Natural killer cell (primary cell): ENCODE measurements around the gene WDR86. TPM values are rescaled to one million over a fixed set of nuclear protein-coding genes. Genes with fewer than 3 reads are reported as not detected.

Experiments
- ATAC-seq, 3 donors: fragments of 150-1000 bp in 2 of 3; fragments of 200-7000 bp in 1 of 3; cut with Tn5 transposase; 1 replicate in 1 of 3; 2 replicates in 2 of 3; pipeline ENCODE4 v1.10.0; 2021; ENCODE audit warnings: mild to moderate bottlenecking in 2 of 3, moderate library complexity in 2 of 3
- DNase-seq, 2 donors: peaks; one replicate each; pipeline versions ENCODE4 v3.0.0 to v3.0.0-alpha.2; 2013 to 2021; ENCODE audit warnings: mixed read lengths in 1 of 2
- H3K27ac ChIP-seq: one replicate; pipeline ENCODE4 v1.5.1; 2013; ENCODE audit warnings: mild to moderate bottlenecking, low read length
- H3K27me3 ChIP-seq: one replicate; pipeline ENCODE4 v1.6.1; 2013; ENCODE audit warnings: low read length; ENCODE audit not compliant: control insufficient read depth, insufficient read depth
- H3K36me3 ChIP-seq: one replicate; pipeline ENCODE4 v1.6.1; 2013; ENCODE audit warnings: low read length; ENCODE audit not compliant: control insufficient read depth, insufficient read depth
- H3K4me1 ChIP-seq: one replicate; pipeline ENCODE4 v1.6.1; 2013; ENCODE audit warnings: low read length; ENCODE audit not compliant: control insufficient read depth, insufficient read depth
- H3K4me3 ChIP-seq: one replicate; pipeline ENCODE4 v1.5.1; 2013; ENCODE audit warnings: low read length
- H3K9me3 ChIP-seq: one replicate; pipeline ENCODE4 v1.6.1; 2013; ENCODE audit warnings: low read length; ENCODE audit not compliant: control insufficient read depth, insufficient read depth
- H3K27ac Mint-ChIP-seq, 2 donors: one replicate each; pipeline ENCODE4 v1.8.0; 2022; ENCODE audit warnings: mild to moderate bottlenecking in 2 of 2, mixed read lengths in 2 of 2, moderate library complexity in 1 of 2
- H3K27me3 Mint-ChIP-seq, 2 donors: one replicate each; pipeline ENCODE4 v1.8.0; 2022; ENCODE audit warnings: low read depth in 2 of 2, mixed read lengths in 2 of 2
- H3K36me3 Mint-ChIP-seq: one replicate; pipeline ENCODE4 v1.8.0; 2022; ENCODE audit warnings: mixed read lengths
- H3K4me1 Mint-ChIP-seq, 2 donors: one replicate each; pipeline ENCODE4 v1.8.0; 2022; ENCODE audit warnings: mixed read lengths in 2 of 2
- H3K4me3 Mint-ChIP-seq: one replicate; pipeline ENCODE4 v1.8.0; 2022; ENCODE audit warnings: mild to moderate bottlenecking, moderate library complexity, mixed read lengths
- H3K9me3 Mint-ChIP-seq, 2 donors: one replicate each; pipeline ENCODE4 v1.8.0; 2022; ENCODE audit warnings: mixed read lengths in 2 of 2
- WGBS: methylation state at CpG from one replicate; pipeline ENCODE4 v1.1.7; 2013; ENCODE audit warnings: missing lambda C conversion rate; ENCODE audit not compliant: insufficient coverage; 5-methylcytosine and 5-hydroxymethylcytosine counted together
- intact Hi-C: fragments of 100-400 bp; cut with micrococcal nuclease; formaldehyde crosslinking; loops from one replicate; pipeline ENCODE4 v1.14.2; 2022
- total RNA-seq, 4 donors: library from RNA; stranded (reverse); fragments of 120-200 nt in 1 of 4; gene quantifications; one replicate each; pipeline versions ENCODE4 v1.2.3 to v1.2.4, GENCODE V29; 2013 to 2022
- TF ChIP-seq, protein P1 (sequence below): fragments of 200-600 bp; IDR thresholded peaks from one replicate; pipeline ENCODE4 v1.8.0; 2022; ENCODE audit warnings: antibody characterized with exemption

The WDR86 gene
- total RNA-seq, 3 donors from 2014 or later (not counting 1 experiment from before 2014, with no cell fraction given), result 1.6 to 4.6 (median 2.1) TPM

DNA sequence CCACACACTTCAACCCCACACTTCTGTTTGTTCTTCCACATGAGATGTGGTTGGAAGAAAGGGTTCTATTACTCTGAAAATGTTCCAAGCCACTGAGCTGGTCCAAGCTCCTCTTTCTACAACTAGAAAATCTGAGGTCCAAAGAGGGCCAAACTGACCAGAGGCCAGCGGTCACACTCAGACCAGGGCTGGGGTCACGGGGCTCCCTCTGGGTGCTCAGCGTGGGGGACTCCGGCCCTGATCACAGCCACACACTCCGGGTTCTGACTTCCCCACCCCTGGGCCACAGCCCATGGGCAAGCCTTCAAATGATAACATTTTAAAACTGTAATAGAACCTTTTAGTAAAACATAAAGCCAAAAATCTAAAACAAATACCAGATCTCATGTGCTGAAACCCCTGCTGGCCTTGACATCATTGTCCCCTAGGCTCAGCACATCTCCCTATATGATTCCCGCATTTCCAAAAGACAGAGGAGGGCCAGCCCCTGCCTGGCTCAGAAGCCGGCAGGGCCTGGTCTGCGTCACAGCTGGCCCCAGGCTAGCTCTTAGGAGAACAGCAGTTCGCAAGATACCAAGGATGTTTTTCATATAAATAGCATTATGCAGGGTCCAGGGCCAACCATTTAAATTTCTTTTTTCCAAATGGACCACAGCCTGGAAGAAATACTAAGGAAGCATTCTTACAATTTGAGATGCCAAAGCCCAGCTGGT is 26.8 kb upstream of the WDR86 start:
- H3K4me1 ChIP-seq, result peaks cover 36% of the 10 kb centered on the region

DNA sequence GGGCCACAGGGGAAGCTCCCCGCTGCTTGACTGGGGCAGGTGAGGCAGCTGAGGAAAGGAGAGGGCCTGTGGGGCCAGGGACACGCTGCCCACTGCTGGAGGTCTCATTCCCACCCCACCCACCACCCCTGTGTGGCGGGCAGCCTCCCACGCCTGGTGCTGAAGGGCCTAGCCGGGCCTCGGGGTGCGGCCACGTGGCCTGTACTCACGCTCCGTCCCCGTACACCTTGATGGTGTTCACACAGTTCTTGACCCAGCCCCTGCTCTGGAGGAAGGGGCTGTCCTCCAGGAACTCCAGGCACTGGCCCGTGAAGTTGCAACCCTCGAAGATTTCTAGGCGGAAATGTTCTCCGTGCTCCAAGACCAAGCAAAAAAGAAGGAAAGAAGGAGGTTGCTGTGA is 26.1 kb upstream of the WDR86 start:
- H3K4me3 Mint-ChIP-seq, result no peak overlapping the region
- DNase-seq, result no peak
- no peak for ATAC-seq
- Histone ChIP-seq H3K4me1 (peaks cover 36% of the 10 kb centered on the region), H3K4me3 (no peak overlapping the region), H3K36me3 (no peaks in the 10 kb centered on the region), H3K9me3 (no peaks in the 10 kb centered on the region), H3K27ac (no peak overlapping the region), H3K27me3 (peaks cover 8% of the 10 kb centered on the region)
- H3K9me3 Mint-ChIP-seq, result no peaks in the 10 kb centered on the region
- peaks cover 0 to 7% of the 10 kb centered on the region in 2 donors for H3K27me3 Mint-ChIP-seq
- intact Hi-C loops, result no loop called here
- 94% methylated on average over 15 of the region's 15 CpGs for WGBS
- TF ChIP-seq, protein P1, sequence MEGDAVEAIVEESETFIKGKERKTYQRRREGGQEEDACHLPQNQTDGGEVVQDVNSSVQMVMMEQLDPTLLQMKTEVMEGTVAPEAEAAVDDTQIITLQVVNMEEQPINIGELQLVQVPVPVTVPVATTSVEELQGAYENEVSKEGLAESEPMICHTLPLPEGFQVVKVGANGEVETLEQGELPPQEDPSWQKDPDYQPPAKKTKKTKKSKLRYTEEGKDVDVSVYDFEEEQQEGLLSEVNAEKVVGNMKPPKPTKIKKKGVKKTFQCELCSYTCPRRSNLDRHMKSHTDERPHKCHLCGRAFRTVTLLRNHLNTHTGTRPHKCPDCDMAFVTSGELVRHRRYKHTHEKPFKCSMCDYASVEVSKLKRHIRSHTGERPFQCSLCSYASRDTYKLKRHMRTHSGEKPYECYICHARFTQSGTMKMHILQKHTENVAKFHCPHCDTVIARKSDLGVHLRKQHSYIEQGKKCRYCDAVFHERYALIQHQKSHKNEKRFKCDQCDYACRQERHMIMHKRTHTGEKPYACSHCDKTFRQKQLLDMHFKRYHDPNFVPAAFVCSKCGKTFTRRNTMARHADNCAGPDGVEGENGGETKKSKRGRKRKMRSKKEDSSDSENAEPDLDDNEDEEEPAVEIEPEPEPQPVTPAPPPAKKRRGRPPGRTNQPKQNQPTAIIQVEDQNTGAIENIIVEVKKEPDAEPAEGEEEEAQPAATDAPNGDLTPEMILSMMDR, result no peak
- no peak overlapping the region for H3K27ac Mint-ChIP-seq
- peaks cover 0 to 15% of the 10 kb centered on the region in 2 donors for H3K4me1 Mint-ChIP-seq
- H3K36me3 Mint-ChIP-seq, result no peaks in the 10 kb centered on the region

More for the DNA sequence above, 26.8 kb upstream of the WDR86 start:
- WGBS, result 93% methylated on average over 9 of the region's 9 CpGs
- intact Hi-C loops, result no loop called here
- H3K4me3 ChIP-seq, result no peak overlapping the region
- Mint-ChIP-seq H3K36me3 (no peaks in the 10 kb centered on the region), H3K27ac (no peak overlapping the region), H3K4me1 (peaks cover 0 to 19% of the 10 kb centered on the region in 2 donors), H3K4me3 (no peak overlapping the region), H3K9me3 (no peaks in the 10 kb centered on the region), H3K27me3 (peaks cover 0 to 9% of the 10 kb centered on the region in 2 donors)
- TF ChIP-seq, protein P1, result no peak
- H3K36me3 ChIP-seq, result no peaks in the 10 kb centered on the region
- H3K27me3 ChIP-seq, result peaks cover 8% of the 10 kb centered on the region
- no peak overlapping the region for H3K27ac ChIP-seq
- ATAC-seq, result no peak
- no peaks in the 10 kb centered on the region for H3K9me3 ChIP-seq
- DNase-seq, result no peak

DNA sequence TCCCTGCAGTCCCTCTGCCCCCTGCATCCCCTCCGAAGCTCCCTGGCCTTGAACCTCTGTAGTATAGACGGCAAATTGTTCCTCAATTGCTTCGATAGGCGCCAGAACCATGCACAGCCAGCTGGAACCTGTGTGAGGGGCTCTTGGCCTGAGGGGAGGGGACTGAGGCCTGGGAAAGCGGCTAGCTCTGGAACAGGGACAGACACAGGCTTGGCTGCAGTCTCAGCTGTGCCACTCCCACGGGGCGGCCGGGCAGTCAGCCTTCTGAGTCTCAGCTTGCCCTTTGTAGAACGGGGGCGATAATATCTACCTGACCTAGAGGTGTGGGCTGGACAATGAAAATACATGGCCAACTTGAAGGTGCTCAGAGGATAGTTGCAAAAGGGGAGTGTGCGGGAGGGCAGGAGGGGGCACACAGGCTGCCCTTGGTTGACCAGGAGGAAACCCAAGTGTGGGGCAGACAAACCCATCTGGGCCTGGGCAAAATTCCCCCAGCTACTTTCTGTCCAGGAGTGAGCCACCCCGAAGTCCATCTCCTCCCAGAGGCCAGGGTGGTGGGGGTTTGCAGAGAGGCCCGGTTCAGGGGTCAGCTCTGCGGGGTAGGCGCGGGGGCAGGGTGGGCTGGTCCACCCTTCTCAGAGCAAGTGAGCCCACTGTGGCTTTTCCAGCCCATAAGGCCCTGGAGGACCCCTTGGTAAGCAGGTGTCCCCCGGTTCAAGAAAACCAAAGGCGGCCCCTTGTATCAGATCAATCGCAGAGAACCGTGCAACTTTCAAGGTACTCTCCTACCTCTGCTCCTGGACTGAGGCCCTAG is 25.5 kb upstream of the WDR86 start:
- Mint-ChIP-seq H3K9me3 (no peaks in the 10 kb centered on the region), H3K27ac (no peak overlapping the region), H3K36me3 (no peaks in the 10 kb centered on the region), H3K4me3 (no peak overlapping the region), H3K4me1 (peaks cover 2 to 10% of the 10 kb centered on the region in 2 donors), H3K27me3 (peaks cover 0 to 2% of the 10 kb centered on the region in 2 donors)
- H3K27me3 ChIP-seq, result peaks cover 8% of the 10 kb centered on the region
- H3K9me3 ChIP-seq, result no peaks in the 10 kb centered on the region
- no peaks in the 10 kb centered on the region for H3K36me3 ChIP-seq
- no peak for DNase-seq
- WGBS, result 92% methylated on average over 20 of the region's 20 CpGs
- no peak overlapping the region for H3K4me3 ChIP-seq
- intact Hi-C loops, result no loop called here
- peaks cover 39% of the 10 kb centered on the region for H3K4me1 ChIP-seq
- no peak for ATAC-seq
- TF ChIP-seq, protein P1, result no peak
- no peak overlapping the region for H3K27ac ChIP-seq
